A673 (cell line): ENCODE results near the gene PACS2. TPM values are rescaled to one million over a fixed set of nuclear protein-coding genes. Genes with fewer than 3 reads are reported as not detected.

Experiments used
- BruUV-seq: library from RNA; stranded (reverse); fragments of 400-500 nt; replicated peaks from 2 replicates; lab custom pipeline; 2021; lab: Mats Ljungman, UMichigan
- CTCF ChIA-PET: fragments of 300-600 bp; sonication (Branson Sonifier 250); formaldehyde crosslinking; loops from one replicate; lab custom pipeline; 2022; ENCODE audit warnings: antibody characterized with exemption; lab: Charles Lee
- POLR2A ChIA-PET: fragments of 300-600 bp; sonication (Branson Sonifier 250); formaldehyde crosslinking; loops from one replicate; lab custom pipeline; 2022; ENCODE audit warnings: antibody characterized with exemption; ENCODE audit not compliant: low non-redundant PET; lab: Charles Lee
- DNase-seq: peaks from one replicate; pipeline ENCODE4 v3.0.0-alpha.2; 2015; ENCODE audit warnings: low spot score
- H3K27ac ChIP-seq: fragments of 200-600 bp; sonication (generic); 2 replicates; pipeline ENCODE4 v1.5.1; 2016; ENCODE audit warnings: mixed run types, low read depth, mild to moderate bottlenecking, mixed read lengths, antibody characterized with exemption, low read length; ENCODE audit not compliant: poor library complexity, severe bottlenecking
- H3K27me3 ChIP-seq: fragments of 200-600 bp; sonication (generic); replicated peaks from 2 replicates; pipeline ENCODE4 v1.6.1; 2017; ENCODE audit warnings: mixed run types, low read depth, mild to moderate bottlenecking, mixed read lengths, antibody characterized with exemption, low read length; ENCODE audit not compliant: insufficient read depth, poor library complexity
- H3K36me3 ChIP-seq: fragments of 200-600 bp; sonication (generic); 2 replicates; pipeline ENCODE4 v1.6.1; 2016; ENCODE audit warnings: mixed run types, mild to moderate bottlenecking, mixed read lengths, antibody characterized with exemption, low read length; ENCODE audit not compliant: insufficient read depth, poor library complexity, severe bottlenecking
- H3K4me1 ChIP-seq: fragments of 200-600 bp; sonication (generic); 2 replicates; pipeline ENCODE4 v1.6.1; 2017; ENCODE audit warnings: mixed run types, mild to moderate bottlenecking, mixed read lengths, antibody characterized with exemption, low read length; ENCODE audit not compliant: insufficient read depth, poor library complexity, severe bottlenecking
- H3K4me3 ChIP-seq: fragments of 200-600 bp; sonication (generic); 2 replicates; pipeline ENCODE4 v1.5.1; 2016; ENCODE audit warnings: low read depth, mixed run types, mild to moderate bottlenecking, mixed read lengths, low read length; ENCODE audit not compliant: poor library complexity, severe bottlenecking
- H3K9me3 ChIP-seq: fragments of 200-600 bp; sonication (generic); 2 replicates; pipeline ENCODE4 v1.6.1; 2016; ENCODE audit warnings: mixed run types, low read depth, mild to moderate bottlenecking, mixed read lengths, antibody characterized with exemption, low read length; ENCODE audit not compliant: poor library complexity, severe bottlenecking
- EZH2 ChIP-seq: fragments of 200-600 bp; sonication (generic); IDR thresholded peaks from 2 replicates; pipeline ENCODE4 v1.6.1; 2017; ENCODE audit warnings: borderline replicate concordance, low read depth, mild to moderate bottlenecking, mixed read lengths, antibody characterized with exemption, low read length; ENCODE audit not compliant: poor library complexity, severe bottlenecking
- intact Hi-C: fragments of 100-400 bp; cut with micrococcal nuclease; formaldehyde crosslinking; loops from one replicate; pipeline ENCODE4 v1.10.0; 2022; ENCODE audit not compliant: unreplicated experiment
- total RNA-seq: library from RNA; stranded (reverse); gene quantifications from 2 replicates; pipeline ENCODE4 v1.2.3, GENCODE V29; 2021
- TF ChIP-seq, protein P1 (sequence below): fragments of 300-800, 200-600 bp; sonication (generic); conservative IDR thresholded peaks from 2 replicates; pipeline ENCODE4 v1.5.1; 2017; ENCODE audit warnings: low read depth, mild to moderate bottlenecking, antibody characterized with exemption, low read length, moderate library complexity, mixed read lengths

PACS2 gene
- total RNA-seq, 1 experiment from 2014 or later: 52.5 TPM

DNA sequence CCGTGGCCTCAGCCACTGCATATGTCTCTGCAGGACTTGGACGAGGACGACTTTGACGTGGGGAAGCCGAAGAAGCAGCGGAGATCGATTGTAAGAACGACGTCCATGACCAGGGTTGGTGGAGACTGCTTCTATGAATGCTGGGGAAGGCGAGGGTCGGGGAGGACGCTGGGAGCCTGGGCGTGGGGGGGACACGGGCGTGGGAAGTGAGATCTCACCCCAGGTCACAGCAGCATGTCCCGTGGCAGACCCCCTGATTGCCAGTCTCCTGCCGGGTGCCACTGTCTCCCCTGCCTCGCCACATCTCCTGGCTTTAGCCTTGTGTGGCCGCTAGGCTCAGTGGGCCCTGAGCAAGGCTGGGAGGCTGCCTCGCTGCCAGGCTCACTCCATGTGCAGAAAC lies 53.9 kb downstream of the PACS2 start:
- no peaks in the 10 kb centered on the region for H3K9me3 ChIP-seq
- no peak overlapping the region for H3K27ac ChIP-seq
- POLR2A ChIA-PET: no interaction called here
- no peak overlapping the region for H3K4me3 ChIP-seq
- TF ChIP-seq, protein P1, sequence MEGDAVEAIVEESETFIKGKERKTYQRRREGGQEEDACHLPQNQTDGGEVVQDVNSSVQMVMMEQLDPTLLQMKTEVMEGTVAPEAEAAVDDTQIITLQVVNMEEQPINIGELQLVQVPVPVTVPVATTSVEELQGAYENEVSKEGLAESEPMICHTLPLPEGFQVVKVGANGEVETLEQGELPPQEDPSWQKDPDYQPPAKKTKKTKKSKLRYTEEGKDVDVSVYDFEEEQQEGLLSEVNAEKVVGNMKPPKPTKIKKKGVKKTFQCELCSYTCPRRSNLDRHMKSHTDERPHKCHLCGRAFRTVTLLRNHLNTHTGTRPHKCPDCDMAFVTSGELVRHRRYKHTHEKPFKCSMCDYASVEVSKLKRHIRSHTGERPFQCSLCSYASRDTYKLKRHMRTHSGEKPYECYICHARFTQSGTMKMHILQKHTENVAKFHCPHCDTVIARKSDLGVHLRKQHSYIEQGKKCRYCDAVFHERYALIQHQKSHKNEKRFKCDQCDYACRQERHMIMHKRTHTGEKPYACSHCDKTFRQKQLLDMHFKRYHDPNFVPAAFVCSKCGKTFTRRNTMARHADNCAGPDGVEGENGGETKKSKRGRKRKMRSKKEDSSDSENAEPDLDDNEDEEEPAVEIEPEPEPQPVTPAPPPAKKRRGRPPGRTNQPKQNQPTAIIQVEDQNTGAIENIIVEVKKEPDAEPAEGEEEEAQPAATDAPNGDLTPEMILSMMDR: no peak
- no peak for TF ChIP-seq EZH2
- peaks cover 10% of the 10 kb centered on the region for H3K4me1 ChIP-seq
- CTCF ChIA-PET: interaction anchor here (1.4 kb wide), 1 partner anchor 121 kb away, joined by 3 read pairs; no protein-coding TSS in a partner anchor
- no peak for DNase-seq
- no peaks in the 10 kb centered on the region for H3K36me3 ChIP-seq
- intact Hi-C loops: no loop called here
- no TSS peak for BruUV-seq
- no peaks in the 10 kb centered on the region for H3K27me3 ChIP-seq

- Histone ChIP-seq H3K27ac (no peak overlapping the region), H3K9me3 (no peaks in the 10 kb centered on the region), H3K4me1 (peaks cover 10% of the 10 kb centered on the region), H3K27me3 (no peaks in the 10 kb centered on the region), H3K4me3 (no peak overlapping the region), H3K36me3 (no peaks in the 10 kb centered on the region)
- no peak for DNase-seq
- CTCF ChIA-PET: interaction anchor here (1.4 kb wide), 1 partner anchor 121 kb away, joined by 3 read pairs; no protein-coding TSS in a partner anchor
- intact Hi-C loops: no loop called here
- TF ChIP-seq, protein P1: no peak
- TF ChIP-seq EZH2: no peak
- no TSS peak for BruUV-seq
- POLR2A ChIA-PET: no interaction called here
These were observed 54.5 kb downstream of the PACS2 start for GRCh38 chr14:105368910-105369652.

DNA sequence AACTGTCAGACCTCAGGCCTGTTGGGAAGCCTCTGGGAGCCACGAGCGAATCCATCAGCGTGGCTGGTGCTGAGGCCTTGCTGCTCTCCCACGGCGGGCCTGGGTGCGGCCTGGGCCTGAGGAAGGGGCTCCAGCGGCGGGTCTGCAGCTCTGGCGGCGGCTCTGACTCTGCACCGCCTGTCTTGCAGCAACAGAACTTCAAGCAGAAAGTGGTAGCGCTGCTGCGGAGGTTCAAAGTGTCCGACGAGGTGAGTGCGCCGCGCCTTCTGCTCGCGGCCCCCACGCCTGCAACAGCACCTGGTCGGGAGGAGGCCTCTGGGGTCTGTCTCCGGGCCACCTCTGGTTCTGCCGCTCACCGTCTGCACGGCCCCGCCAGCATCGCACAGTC lies 55.1 kb downstream of the PACS2 start:
- no peak for DNase-seq
- Histone ChIP-seq H3K36me3 (no peaks in the 10 kb centered on the region), H3K4me1 (peaks cover 8% of the 10 kb centered on the region), H3K4me3 (no peak overlapping the region), H3K27ac (no peak overlapping the region), H3K27me3 (no peaks in the 10 kb centered on the region), H3K9me3 (no peaks in the 10 kb centered on the region)
- intact Hi-C loops: loop anchor here (5.0 kb wide), 1 partner anchor 158 kb away; the partner anchor contains the start of gene TMEM121
- ChIA-PET CTCF (interaction anchor here (1.8 kb wide), 1 partner anchor 120 kb away, joined by 34 read pairs; no protein-coding TSS in a partner anchor), POLR2A (no interaction called here)
- no peak for TF ChIP-seq EZH2
- TF ChIP-seq, protein P1: no peak
- no TSS peak for BruUV-seq
